H9 (cell line): ENCODE results near the gene MRC2. TPM values are rescaled to one million over a fixed set of nuclear protein-coding genes. Genes with fewer than 3 reads are reported as not detected.
"Not testable (repeated sequence)": the region's sequence is repeated elsewhere in the genome, so short reads cannot be mapped to it uniquely, and the experiment has no call there.

Experiments used
- DNase-seq: peaks from one replicate; pipeline ENCODE4 v3.0.0-alpha.2; 2017
- H2AFZ ChIP-seq: one replicate; pipeline ENCODE4 v1.6.1; 2013; ENCODE audit warnings: mild to moderate bottlenecking, low read length, control low read depth, moderate library complexity
- H2AK5ac ChIP-seq: 2 replicates; pipeline ENCODE4 v1.6.1; 2013; ENCODE audit warnings: low read length, control low read depth, mixed read lengths; ENCODE audit not compliant: insufficient read length
- H2BK120ac ChIP-seq: one replicate; pipeline ENCODE4 v1.6.1; 2013; ENCODE audit warnings: low read depth, mild to moderate bottlenecking, low read length, control low read depth, inconsistent platforms; ENCODE audit not compliant: poor library complexity, severe bottlenecking
- H2BK12ac ChIP-seq: 2 replicates; pipeline ENCODE4 v1.6.1; 2013; ENCODE audit warnings: low read length, control low read depth, mixed read lengths, low read depth; ENCODE audit not compliant: insufficient read length
- H2BK15ac ChIP-seq: 2 replicates; pipeline ENCODE4 v1.6.1; 2013; ENCODE audit warnings: low read depth, low read length, control low read depth
- H2BK20ac ChIP-seq: one replicate; pipeline ENCODE4 v1.6.1; 2013; ENCODE audit warnings: low read depth, mild to moderate bottlenecking, low read length, control low read depth, inconsistent platforms; ENCODE audit not compliant: poor library complexity, severe bottlenecking
- H2BK5ac ChIP-seq: 2 replicates; pipeline ENCODE4 v1.6.1; 2013; ENCODE audit warnings: low read length, control low read depth, mixed read lengths; ENCODE audit not compliant: insufficient read length
- H3K14ac ChIP-seq: 2 replicates; pipeline ENCODE4 v1.6.1; 2013; ENCODE audit warnings: low read length, control low read depth; ENCODE audit not compliant: insufficient read depth
- H3K18ac ChIP-seq: 2 replicates; pipeline ENCODE4 v1.6.1; 2013; ENCODE audit warnings: low read depth, mild to moderate bottlenecking, mixed read lengths, low read length, control low read depth; ENCODE audit not compliant: insufficient read length
- H3K23ac ChIP-seq: 2 replicates; pipeline ENCODE4 v1.6.1; 2013; ENCODE audit warnings: low read length, control low read depth, mixed read lengths, low read depth; ENCODE audit not compliant: insufficient read length
- H3K23me2 ChIP-seq: 2 replicates; pipeline ENCODE4 v1.6.1; 2013; ENCODE audit warnings: low read depth, mild to moderate bottlenecking, mixed read lengths, low read length, control low read depth; ENCODE audit not compliant: insufficient read length, poor library complexity, severe bottlenecking
- H3K27ac ChIP-seq: 2 replicates; pipeline ENCODE4 v1.5.1; 2013; ENCODE audit warnings: low read length, control low read depth, mixed read lengths, low read depth; ENCODE audit not compliant: insufficient read length
- H3K27me3 ChIP-seq: 2 replicates; pipeline ENCODE4 v1.6.1; 2013; ENCODE audit warnings: low read length, control low read depth, inconsistent platforms; ENCODE audit not compliant: insufficient read depth
- H3K4ac ChIP-seq: 2 replicates; pipeline ENCODE4 v1.6.1; 2013; ENCODE audit warnings: low read depth, mild to moderate bottlenecking, control low read depth, inconsistent platforms, low read length, moderate library complexity
- H3K4me1 ChIP-seq: 2 replicates; pipeline ENCODE4 v1.6.1; 2013; ENCODE audit warnings: low read length, control low read depth, inconsistent platforms; ENCODE audit not compliant: insufficient read depth
- H3K4me2 ChIP-seq: 2 replicates; pipeline ENCODE4 v1.6.1; 2013; ENCODE audit warnings: low read length, control low read depth, mixed read lengths; ENCODE audit not compliant: insufficient read length, insufficient read depth
- H3K56ac ChIP-seq: 2 replicates; pipeline ENCODE4 v1.6.1; 2013; ENCODE audit warnings: low read depth, mild to moderate bottlenecking, mixed read lengths, low read length, control low read depth; ENCODE audit not compliant: insufficient read length
- H3K79me1 ChIP-seq: 2 replicates; pipeline ENCODE4 v1.6.1; 2013; ENCODE audit warnings: low read depth, mild to moderate bottlenecking, moderate library complexity, low read length, control low read depth, inconsistent platforms; ENCODE audit not compliant: insufficient read depth, poor library complexity, severe bottlenecking
- H3K79me2 ChIP-seq: 2 replicates; pipeline ENCODE4 v1.6.1; 2013; ENCODE audit warnings: low read length, control low read depth, inconsistent platforms; ENCODE audit not compliant: insufficient read depth
- H3K9ac ChIP-seq: 2 replicates; pipeline ENCODE4 v1.6.1; 2013; ENCODE audit warnings: low read length, control low read depth, mixed read lengths; ENCODE audit not compliant: insufficient read length; ENCODE audit errors: extremely low read depth
- H3K9me3 ChIP-seq: one replicate; pipeline ENCODE4 v1.6.1; 2013; ENCODE audit warnings: low read depth, low read length, inconsistent platforms; ENCODE audit not compliant: control insufficient read depth
- H3T11ph ChIP-seq: one replicate; pipeline ENCODE4 v1.6.1; 2013; ENCODE audit warnings: mild to moderate bottlenecking, low read length, control low read depth, inconsistent platforms
- H4K20me1 ChIP-seq: one replicate; pipeline ENCODE4 v1.6.1; 2013; ENCODE audit not compliant: control insufficient read depth, insufficient read length, insufficient read depth
- H4K5ac ChIP-seq: 2 replicates; pipeline ENCODE4 v1.6.1; 2013; ENCODE audit warnings: low read depth, mild to moderate bottlenecking, mixed read lengths, low read length, control low read depth; ENCODE audit not compliant: insufficient read length
- H4K8ac ChIP-seq: replicated peaks from 2 replicates; pipeline ENCODE4 v1.6.1; 2013; ENCODE audit warnings: low read length, control low read depth, mixed read lengths, low read depth; ENCODE audit not compliant: insufficient read length
- H4K91ac ChIP-seq: 2 replicates; pipeline ENCODE4 v1.6.1; 2013; ENCODE audit warnings: low read depth, mild to moderate bottlenecking, moderate library complexity, mixed read lengths, low read length, control low read depth; ENCODE audit not compliant: insufficient read length
- H3K27ac Mint-ChIP-seq, 3 experiments: 2 replicates in 2 of 3; 3 replicates in 1 of 3; pipeline ENCODE4 v1.8.0; 2020 to 2021; ENCODE audit warnings: mixed read lengths in 3 of 3, mild to moderate bottlenecking in 1 of 3, moderate library complexity in 1 of 3
- H3K27me3 Mint-ChIP-seq: 2 replicates; pipeline ENCODE4 v1.8.0; 2021; ENCODE audit warnings: low read depth, mild to moderate bottlenecking, moderate library complexity, mixed read lengths
- H3K36me3 Mint-ChIP-seq, 3 experiments: 2 replicates in 2 of 3; 3 replicates in 1 of 3; pipeline ENCODE4 v1.8.0; 2020 to 2021; ENCODE audit warnings: low read depth in 3 of 3, mixed read lengths in 3 of 3; ENCODE audit not compliant: insufficient read depth in 1 of 3
- H3K4me1 Mint-ChIP-seq, 2 experiments: 2 replicates each; pipeline ENCODE4 v1.8.0; 2020; ENCODE audit warnings: mixed read lengths in 2 of 2
- H3K4me3 Mint-ChIP-seq, 2 experiments: 2 replicates in 1 of 2; 3 replicates in 1 of 2; pipeline ENCODE4 v1.8.0; 2020 to 2021; ENCODE audit warnings: mild to moderate bottlenecking in 2 of 2, mixed read lengths in 2 of 2, moderate library complexity in 1 of 2
- H3K9me3 Mint-ChIP-seq, 2 experiments: 2 replicates in 1 of 2; 3 replicates in 1 of 2; pipeline ENCODE4 v1.8.0; 2020; ENCODE audit warnings: mild to moderate bottlenecking in 2 of 2, mixed read lengths in 2 of 2, moderate library complexity in 1 of 2
- WGBS: extraction: QIAGEN DNeasy Blood & Tissue Kit; methylation state at CpG from one replicate; pipeline ENCODE4 v1.1.7; 2013; ENCODE audit warnings: missing lambda C conversion rate, low lambda C conversion rate, mixed read lengths; ENCODE audit not compliant: insufficient read length; ENCODE audit errors: extremely low coverage; 5-methylcytosine and 5-hydroxymethylcytosine counted together
- total RNA-seq: library from RNA; stranded (reverse); gene quantifications from 2 replicates; pipeline ENCODE4 v1.2.1, GENCODE V29; 2021
- TF ChIP-seq, protein P1 (sequence below): fragments of 200-600 bp; sonication (generic); conservative IDR thresholded peaks from 3 replicates; pipeline ENCODE4 v1.8.0; 2021; ENCODE audit warnings: antibody characterized with exemption, mild to moderate bottlenecking

Gene MRC2
- total RNA-seq, 1 experiment from 2014 or later: 18.7 TPM

DNA sequence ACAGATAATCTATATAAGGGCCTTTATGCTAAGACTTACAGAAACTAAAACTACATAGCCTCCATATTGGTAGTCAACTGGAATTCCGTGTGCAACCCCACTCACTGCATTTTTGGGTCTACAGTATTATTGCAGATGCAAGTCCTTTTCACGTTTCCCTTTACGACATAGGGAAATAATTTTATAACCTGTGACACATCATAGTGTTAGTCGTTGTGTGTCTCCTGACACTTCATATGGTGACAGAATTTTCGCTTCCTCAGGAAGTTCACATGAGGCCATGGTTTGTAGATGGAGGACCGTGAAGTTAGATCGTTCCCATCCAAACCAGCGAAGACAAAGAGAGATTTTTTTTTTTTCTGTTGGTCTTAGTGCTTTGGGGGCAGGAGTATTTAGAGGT is 15.7 kb upstream of the MRC2 start:
- no peak overlapping the region for H2BK120ac ChIP-seq
- TF ChIP-seq, protein P1, sequence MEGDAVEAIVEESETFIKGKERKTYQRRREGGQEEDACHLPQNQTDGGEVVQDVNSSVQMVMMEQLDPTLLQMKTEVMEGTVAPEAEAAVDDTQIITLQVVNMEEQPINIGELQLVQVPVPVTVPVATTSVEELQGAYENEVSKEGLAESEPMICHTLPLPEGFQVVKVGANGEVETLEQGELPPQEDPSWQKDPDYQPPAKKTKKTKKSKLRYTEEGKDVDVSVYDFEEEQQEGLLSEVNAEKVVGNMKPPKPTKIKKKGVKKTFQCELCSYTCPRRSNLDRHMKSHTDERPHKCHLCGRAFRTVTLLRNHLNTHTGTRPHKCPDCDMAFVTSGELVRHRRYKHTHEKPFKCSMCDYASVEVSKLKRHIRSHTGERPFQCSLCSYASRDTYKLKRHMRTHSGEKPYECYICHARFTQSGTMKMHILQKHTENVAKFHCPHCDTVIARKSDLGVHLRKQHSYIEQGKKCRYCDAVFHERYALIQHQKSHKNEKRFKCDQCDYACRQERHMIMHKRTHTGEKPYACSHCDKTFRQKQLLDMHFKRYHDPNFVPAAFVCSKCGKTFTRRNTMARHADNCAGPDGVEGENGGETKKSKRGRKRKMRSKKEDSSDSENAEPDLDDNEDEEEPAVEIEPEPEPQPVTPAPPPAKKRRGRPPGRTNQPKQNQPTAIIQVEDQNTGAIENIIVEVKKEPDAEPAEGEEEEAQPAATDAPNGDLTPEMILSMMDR: no peak
- H3K4me1 Mint-ChIP-seq: peaks cover under 1 to 4% of the 10 kb centered on the region in 2 experiments; a peak in 2 of 4 replicates
- peaks cover 20 to 79% (median 67%) of the 10 kb centered on the region in 3 experiments for H3K36me3 Mint-ChIP-seq
- H3K27me3 ChIP-seq: no peaks in the 10 kb centered on the region
- no peak overlapping the region for H2BK5ac ChIP-seq
- no peaks in the 10 kb centered on the region for H3K4me1 ChIP-seq
- H3K4me3 Mint-ChIP-seq: no peak overlapping the region
- no peak overlapping the region for H4K91ac ChIP-seq
- no peak overlapping the region for H2AFZ ChIP-seq
- no peak overlapping the region for H4K5ac ChIP-seq
- H3K27me3 Mint-ChIP-seq: no peaks in the 10 kb centered on the region
- no peak overlapping the region for H3K23ac ChIP-seq
- H3K79me2 ChIP-seq: no peaks in the 10 kb centered on the region
- no peaks in the 10 kb centered on the region for H3K79me1 ChIP-seq
- no peaks in the 10 kb centered on the region for H3K9me3 ChIP-seq
- H3K27ac Mint-ChIP-seq: no peak overlapping the region
- H2AK5ac ChIP-seq: no peak overlapping the region
- DNase-seq: no peak
- H4K20me1 ChIP-seq: no peaks in the 10 kb centered on the region
- H3K9ac ChIP-seq: no peak overlapping the region
- no peak overlapping the region for H3K4me2 ChIP-seq
- no peak overlapping the region for H3K27ac ChIP-seq
- no peaks in the 10 kb centered on the region for H3K23me2 ChIP-seq
- no peak overlapping the region for H3K4ac ChIP-seq
- H3K14ac ChIP-seq: no peak overlapping the region
- H3K18ac ChIP-seq: no peak overlapping the region
- no peaks in the 10 kb centered on the region for H3K9me3 Mint-ChIP-seq
- H3T11ph ChIP-seq: no peak overlapping the region
- H2BK20ac ChIP-seq: no peak overlapping the region
- no peak overlapping the region for H2BK12ac ChIP-seq
- H4K8ac ChIP-seq: no peak overlapping the region
- WGBS: no CpG with 5 or more reads among the region's 8 CpGs
- H2BK15ac ChIP-seq: no peak overlapping the region
- no peak overlapping the region for H3K56ac ChIP-seq

GRCh38 chr17:62612289-62612688 is 15.2 kb upstream of the MRC2 start:
- H2BK15ac ChIP-seq, H3K27ac ChIP-seq: not testable (repeated sequence)
- no CpG with 5 or more reads among the region's 12 CpGs for WGBS

More at GRCh38 chr17:62612289-62612688, 15.2 kb upstream of the MRC2 start:
- H2BK120ac ChIP-seq, DNase-seq, H2BK20ac ChIP-seq, H2AK5ac ChIP-seq, H3K27me3 ChIP-seq, H2AFZ ChIP-seq, H4K20me1 ChIP-seq, H3K4me1 ChIP-seq, H3K23ac ChIP-seq, H3K79me1 ChIP-seq, H3K27ac Mint-ChIP-seq, H3T11ph ChIP-seq, H4K5ac ChIP-seq, H3K9ac ChIP-seq, H3K14ac ChIP-seq, H3K18ac ChIP-seq, H3K4ac ChIP-seq, H3K79me2 ChIP-seq, H4K8ac ChIP-seq, H4K91ac ChIP-seq, H3K4me2 ChIP-seq, H2BK5ac ChIP-seq, H3K23me2 ChIP-seq, H3K56ac ChIP-seq, H3K9me3 ChIP-seq, H3K9me3 Mint-ChIP-seq, H3K4me3 Mint-ChIP-seq, H3K27me3 Mint-ChIP-seq, H2BK12ac ChIP-seq: not testable (repeated sequence)
- H3K36me3 Mint-ChIP-seq: peaks cover 17 to 74% (median 64%) of the 10 kb centered on the region in 3 experiments
- peaks cover 6 to 10% of the 10 kb centered on the region in 2 experiments for H3K4me1 Mint-ChIP-seq
